ENCODE measurements around the gene SIK3.

The SIK3 gene

DNA sequence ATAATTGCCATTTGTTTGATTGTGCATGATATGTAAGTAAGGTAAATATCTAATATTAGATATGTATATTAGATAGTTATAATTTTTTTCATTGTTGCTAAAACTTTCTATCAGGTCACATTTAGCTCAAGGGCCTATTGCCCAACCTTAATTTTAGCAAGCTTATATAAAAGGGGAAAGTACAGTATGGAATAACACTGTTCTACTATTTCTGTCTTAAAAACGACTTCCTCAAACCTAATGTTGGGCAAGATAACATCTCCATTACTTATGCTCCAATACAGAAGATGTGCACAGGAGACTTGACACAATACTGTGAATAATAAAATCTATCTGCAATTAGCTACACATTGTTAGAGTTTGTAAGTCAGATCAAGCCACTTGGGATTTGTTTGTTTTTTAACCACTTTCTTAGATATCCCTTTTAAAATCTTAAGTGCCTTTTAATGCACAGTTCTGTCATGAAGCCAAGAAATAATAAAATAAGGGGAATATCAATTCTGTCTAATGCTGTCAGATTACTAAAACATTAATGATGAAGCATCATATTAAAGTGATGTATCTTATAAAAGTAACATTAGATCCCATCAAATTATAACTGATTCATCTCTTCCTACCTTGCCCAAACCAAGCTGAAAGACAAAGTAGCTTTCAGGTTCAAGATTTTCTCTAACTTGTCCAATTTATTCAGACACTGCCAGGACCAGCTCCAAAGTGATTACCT is 98.1 kb downstream of the SIK3 start:
- no peaks in the 10 kb centered on the region for H3K9me3 ChIP-seq (replicated peaks; ENCODE audit: insufficient read depth, low read length)
- H3K4me3 ChIP-seq (ENCODE audit: low read length) = no peak overlapping the region
- H3F3A ChIP-seq (ENCODE audit: insufficient read depth, low read length) = no peaks in the 10 kb centered on the region
- peaks cover 4% of the 10 kb centered on the region; the same call in 1 of the 2 replicates for H4K20me1 ChIP-seq (ENCODE audit: insufficient read depth, low read length)
- H2AFZ ChIP-seq (ENCODE audit: low read length) = no peak overlapping the region
- H3K27me3 ChIP-seq (replicated peaks; ENCODE audit: insufficient read depth, low read length) = no peaks in the 10 kb centered on the region
- H3K9ac ChIP-seq (ENCODE audit: low read length) = no peak overlapping the region
- H3K4me1 ChIP-seq (ENCODE audit: low read length) = no peaks in the 10 kb centered on the region
- TF ChIP-seq EZH2 (optimal IDR thresholded peaks at IDR 0.05; ENCODE audit: low read depth, low read length) = no peak
- TF ChIP-seq, protein P1, sequence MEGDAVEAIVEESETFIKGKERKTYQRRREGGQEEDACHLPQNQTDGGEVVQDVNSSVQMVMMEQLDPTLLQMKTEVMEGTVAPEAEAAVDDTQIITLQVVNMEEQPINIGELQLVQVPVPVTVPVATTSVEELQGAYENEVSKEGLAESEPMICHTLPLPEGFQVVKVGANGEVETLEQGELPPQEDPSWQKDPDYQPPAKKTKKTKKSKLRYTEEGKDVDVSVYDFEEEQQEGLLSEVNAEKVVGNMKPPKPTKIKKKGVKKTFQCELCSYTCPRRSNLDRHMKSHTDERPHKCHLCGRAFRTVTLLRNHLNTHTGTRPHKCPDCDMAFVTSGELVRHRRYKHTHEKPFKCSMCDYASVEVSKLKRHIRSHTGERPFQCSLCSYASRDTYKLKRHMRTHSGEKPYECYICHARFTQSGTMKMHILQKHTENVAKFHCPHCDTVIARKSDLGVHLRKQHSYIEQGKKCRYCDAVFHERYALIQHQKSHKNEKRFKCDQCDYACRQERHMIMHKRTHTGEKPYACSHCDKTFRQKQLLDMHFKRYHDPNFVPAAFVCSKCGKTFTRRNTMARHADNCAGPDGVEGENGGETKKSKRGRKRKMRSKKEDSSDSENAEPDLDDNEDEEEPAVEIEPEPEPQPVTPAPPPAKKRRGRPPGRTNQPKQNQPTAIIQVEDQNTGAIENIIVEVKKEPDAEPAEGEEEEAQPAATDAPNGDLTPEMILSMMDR (IDR thresholded peaks at IDR 0.05; ENCODE audit: low read length) = no peak
- TF ChIP-seq EZH2phosphoT487 (IDR thresholded peaks at IDR 0.05; ENCODE audit: low read length) = no peak
- no peaks in the 10 kb centered on the region for H3K9me2 ChIP-seq (replicated peaks; ENCODE audit: insufficient read depth, low read length)
- no peak for DNase-seq
- H3K79me2 ChIP-seq (ENCODE audit: low read length) = peaks cover 96% of the 10 kb centered on the region
- no peaks in the 10 kb centered on the region for H3K36me3 ChIP-seq (replicated peaks; ENCODE audit: insufficient read depth, low read length)
- H3K4me2 ChIP-seq (ENCODE audit: low read depth, low read length) = no peak overlapping the region
- H3K27ac ChIP-seq (ENCODE audit: low read length) = no peak overlapping the region

- H3K27me3 ChIP-seq (replicated peaks; ENCODE audit: insufficient read depth, low read length) = no peaks in the 10 kb centered on the region
These were observed 101.2 kb downstream of the SIK3 start for GRCh38 chr11:116997071-116997470.

GRCh38 chr11:116994195-116994594 is 104.0 kb downstream of the SIK3 start:
- Histone ChIP-seq H3K9ac (ENCODE audit: low read length) (no peak overlapping the region), H4K20me1 (ENCODE audit: insufficient read depth, low read length) (peaks cover 3% of the 10 kb centered on the region; the same call in 1 of the 2 replicates), H3K9me2 (replicated peaks; ENCODE audit: insufficient read depth, low read length) (no peaks in the 10 kb centered on the region), H3K4me3 (ENCODE audit: low read length) (no peak overlapping the region), H3K36me3 (replicated peaks; ENCODE audit: insufficient read depth, low read length) (no peaks in the 10 kb centered on the region), H3K79me2 (ENCODE audit: low read length) (peaks cover 98% of the 10 kb centered on the region), H3F3A (ENCODE audit: insufficient read depth, low read length) (no peaks in the 10 kb centered on the region), H3K4me2 (ENCODE audit: low read depth, low read length) (no peak overlapping the region), H2AFZ (ENCODE audit: low read length) (no peak overlapping the region), H3K4me1 (ENCODE audit: low read length) (0 out of 2 replicates have a peak, but pooled peaks cover 5% of the 10 kb centered on the region), H3K27ac (ENCODE audit: low read length) (no peak overlapping the region), H3K27me3 (replicated peaks; ENCODE audit: insufficient read depth, low read length) (no peaks in the 10 kb centered on the region), H3K9me3 (replicated peaks; ENCODE audit: insufficient read depth, low read length) (no peaks in the 10 kb centered on the region)
- DNase-seq = no peak
- TF ChIP-seq, protein P1 (IDR thresholded peaks at IDR 0.05; ENCODE audit: low read length) = no peak
- TF ChIP-seq EZH2 (optimal IDR thresholded peaks at IDR 0.05; ENCODE audit: low read depth, low read length) = no peak
- no peak for TF ChIP-seq EZH2phosphoT487 (IDR thresholded peaks at IDR 0.05; ENCODE audit: low read length)

More at GRCh38 chr11:116997071-116997470, 101.2 kb downstream of the SIK3 start:
- Histone ChIP-seq H3K27ac (ENCODE audit: low read length) (no peak overlapping the region), H3K79me2 (ENCODE audit: low read length) (peaks cover 97% of the 10 kb centered on the region), H3K9me3 (replicated peaks; ENCODE audit: insufficient read depth, low read length) (no peaks in the 10 kb centered on the region), H3K4me3 (ENCODE audit: low read length) (no peak overlapping the region), H4K20me1 (ENCODE audit: insufficient read depth, low read length) (peaks cover 7% of the 10 kb centered on the region; the same call in 1 of the 2 replicates), H2AFZ (ENCODE audit: low read length) (no peak overlapping the region), H3K9ac (ENCODE audit: low read length) (no peak overlapping the region), H3K4me1 (ENCODE audit: low read length) (no peaks in the 10 kb centered on the region), H3F3A (ENCODE audit: insufficient read depth, low read length) (no peaks in the 10 kb centered on the region), H3K9me2 (replicated peaks; ENCODE audit: insufficient read depth, low read length) (no peaks in the 10 kb centered on the region), H3K36me3 (replicated peaks; ENCODE audit: insufficient read depth, low read length) (no peaks in the 10 kb centered on the region), H3K4me2 (ENCODE audit: low read depth, low read length) (no peak overlapping the region)
- DNase-seq = no peak
- TF ChIP-seq EZH2 (optimal IDR thresholded peaks at IDR 0.05; ENCODE audit: low read depth, low read length) (no peak), EZH2phosphoT487 (IDR thresholded peaks at IDR 0.05; ENCODE audit: low read length) (no peak)
- TF ChIP-seq, protein P1 (IDR thresholded peaks at IDR 0.05; ENCODE audit: low read length) = no peak

Measured in MM.1S (cell line).